Heart left ventricle (tissue), 16 donors: ENCODE data around the gene TAB2. TPM values are rescaled to one million over a fixed set of nuclear protein-coding genes. Genes with fewer than 3 reads are reported as not detected.
"Not testable (repeated sequence)": the region's sequence is repeated elsewhere in the genome, so short reads cannot be mapped to it uniquely, and the experiment has no call there.

Source experiments
- ATAC-seq, 4 donors: fragments of 200-7000 bp; cut with Tn5 transposase; one replicate each; pipeline ENCODE4 v1.9.1; 2020 to 2022; ENCODE audit warnings: moderate library complexity in 4 of 4, mild to moderate bottlenecking in 3 of 4, moderate number of reproducible peaks in 1 of 4
- DNase-seq, 5 donors: peaks; one replicate each; pipeline ENCODE4 v3.0.0-alpha.2; 2020
- H3K27ac ChIP-seq, 12 donors: fragments of 200-600 bp; sonication (generic) in 4 of 12; one replicate each; pipeline versions ENCODE4 v1.5.0 to v1.8.0; 2016 to 2022; ENCODE audit warnings: mild to moderate bottlenecking in 2 of 12
- H3K27me3 ChIP-seq, 9 donors: fragments of 200-600 bp; sonication (generic) in 2 of 9; one replicate each; pipeline versions ENCODE4 v1.5.1 to v1.8.0; 2016 to 2022; ENCODE audit warnings: mild to moderate bottlenecking in 3 of 9
- H3K36me3 ChIP-seq, 9 donors: fragments of 200-600 bp; sonication (generic) in 2 of 9; one replicate each; pipeline versions ENCODE4 v1.5.0 to v1.8.0; 2018 to 2022; ENCODE audit warnings: mild to moderate bottlenecking in 2 of 9
- H3K4me1 ChIP-seq, 12 donors: fragments of 200-600 bp; sonication (generic) in 4 of 12; one replicate each; pipeline versions ENCODE4 v1.5.0 to v1.8.0; 2016 to 2022; ENCODE audit warnings: mild to moderate bottlenecking in 3 of 12
- H3K4me3 ChIP-seq, 12 donors: fragments of 200-600 bp; sonication (generic) in 4 of 12; one replicate each; pipeline versions ENCODE4 v1.5.0 to v1.8.0; 2017 to 2022; ENCODE audit warnings: mild to moderate bottlenecking in 9 of 12, moderate library complexity in 4 of 12
- H3K9me3 ChIP-seq, 12 donors: fragments of 200-600 bp; sonication (generic) in 4 of 12; one replicate each; pipeline versions ENCODE4 v1.5.0 to v1.8.0; 2016 to 2022; ENCODE audit warnings: mild to moderate bottlenecking in 1 of 12
- CTCF ChIP-seq, 12 donors: fragments of 200-600 bp; sonication (generic) in 4 of 12; IDR thresholded peaks; one replicate each; pipeline versions ENCODE4 v1.5.0 to v1.8.0; 2018 to 2022; ENCODE audit warnings: antibody characterized with exemption in 12 of 12, mild to moderate bottlenecking in 5 of 12
- POLR2A ChIP-seq, 2 donors: fragments of 450-650 bp; IDR thresholded peaks; one replicate each; pipeline ENCODE4 v1.6.1; 2017; ENCODE audit warnings: antibody characterized with exemption in 2 of 2, mild to moderate bottlenecking in 2 of 2, moderate library complexity in 2 of 2
- WGBS, 4 donors: extraction: QIAGEN DNeasy Blood & Tissue Kit in 2 of 4; methylation state at CpG; one replicate each; pipeline versions ENCODE4 v1.1.5 to v1.1.7; 2013 to 2018; 5-methylcytosine and 5-hydroxymethylcytosine counted together
- intact Hi-C, 10 donors: fragments of 100-400 bp; cut with DNase I; formaldehyde crosslinking; loops; one replicate each; pipeline versions ENCODE4 v1.11.1 to v1.14.2; 2022
- polyA plus RNA-seq, 2 donors: library from polyadenylated mRNA; stranded (reverse); fragments of 200-250 nt; gene quantifications; one replicate each; pipeline ENCODE4 v1.2.3, GENCODE V29; 2013
- total RNA-seq, 9 donors: library from RNA; depleted of rRNA in 2 of 9; stranded (reverse); fragments of >200 nt in 2 of 9; fragmentation: NEBNext Ultra II Directional in 3 of 9; extraction: Animal tissue kit (Norgen Biotek cat#: 25700) in 3 of 9; gene quantifications; one replicate each; pipeline versions ENCODE4 v1.1.0 to v1.2.4, GENCODE V29; 2016 to 2023
- donor health status: ischemic (EF 13 %, LVEDD 7.1; RV severe dilation, severe dysfunction).
- donor health status: healthy with polysubstance abuse.
- donor health status: DM: no; HTN: yes; CAD: no.
- donor health status: DM: no; HTN: no; CAD: no.
- donor health status: ischemic (EF 25% LVEDD 6.9; RV normal size, moderate dysfunction).
- donor health status: ischemic (EF 25% LVEDD 5.7; RV mildly dilated, moderate dysfunction).
- donor health status: healthy.
- donor health status: DM: yes; HTN: yes; CAD: no.
- donor health status: ischemic (EF 35%, LVEDD 5.7; RV mildly dilated, moderate dysfunction).
- donor health status: nonischemic (EF 11% LVEDD 7.7; RV severe dilation, severe dysfunction).
- donor health status: DM: yes; HTN: yes; CAD: no.
- donor health status: PGD.
- donor health status: ischemic (EF 29% LVEDD 5.4; RV normal size, mild dysfunction).
- donor health status: nonischemic (EF 23%, LVEDD 6.1; RV moderate dilation, normal function).

The TAB2 gene
- total and polyA plus RNA-seq, 11 donors: 19.1 to 95.5 (median 53.7) TPM

GRCh38 chr6:149441740-149442139 lies 124.2 kb downstream of the TAB2 start:
- Histone ChIP-seq H3K27ac (no peak overlapping the region), H3K4me3 (no peak overlapping the region), H3K27me3 (peaks cover 0 to 12% (median 0%) of the 10 kb centered on the region in 9 donors), H3K9me3 (no peaks in the 10 kb centered on the region), H3K36me3 (no peaks in the 10 kb centered on the region), H3K4me1 (no peaks in the 10 kb centered on the region)
- 91 to 97% (median 94%) methylated on average over 7 to 9 of the region's 9 CpGs for WGBS, 4 donors
- no peak for DNase-seq
- TF ChIP-seq CTCF (IDR thresholded peaks at IDR 0.05) (no peak), POLR2A (IDR thresholded peaks at IDR 0.05) (no peak)
- intact Hi-C loops: no loop called here
- ATAC-seq: peak in 1 of 4 donors; percentile 9

DNA sequence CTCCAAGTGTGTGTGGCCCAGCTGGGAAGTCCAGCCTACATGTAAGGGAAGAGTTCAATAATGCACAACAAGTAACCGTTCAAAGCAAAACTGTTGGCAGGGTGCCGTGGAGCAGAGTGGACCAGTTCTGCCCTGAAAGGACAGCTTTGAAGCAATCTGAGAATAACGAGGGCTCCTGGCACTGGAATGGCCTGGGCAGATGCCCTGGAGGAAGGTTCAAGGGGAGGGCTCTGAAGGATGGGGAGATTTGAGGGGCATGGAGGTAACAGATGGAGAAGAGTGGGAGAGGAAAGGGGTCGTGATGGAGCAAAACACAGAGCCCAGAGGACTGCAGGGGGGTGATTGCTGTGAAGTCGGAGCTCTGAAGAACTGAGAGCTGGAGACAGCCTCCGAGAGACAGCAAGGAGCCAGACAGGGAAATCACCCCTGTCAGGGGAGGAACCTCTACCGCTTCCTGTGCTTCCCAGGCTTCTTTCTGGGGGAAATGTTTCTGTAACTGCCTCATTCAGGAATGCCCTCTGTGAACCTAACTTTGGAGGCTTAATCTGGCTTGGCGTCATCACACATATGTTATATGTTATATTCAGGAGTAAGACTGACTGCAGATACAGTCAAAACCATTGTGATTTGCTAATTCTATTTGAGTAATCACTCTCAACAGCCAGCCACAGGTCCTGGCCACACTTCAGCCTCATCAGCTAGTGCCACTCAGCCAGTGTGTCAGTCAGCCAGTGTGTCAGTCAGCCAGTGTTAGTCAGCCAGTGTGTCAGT lies 126.1 kb downstream of the TAB2 start:
- no peak for DNase-seq
- intact Hi-C loops: no loop called here

GRCh38 chr6:149444360-149445094 lies 127.0 kb downstream of the TAB2 start:
- H3K36me3 ChIP-seq, ATAC-seq, DNase-seq, intact Hi-C loops, H3K4me1 ChIP-seq, H3K27ac ChIP-seq, H3K9me3 ChIP-seq, H3K4me3 ChIP-seq: not testable (repeated sequence)
- H3K27me3 ChIP-seq: peaks cover 0 to 32% (median 8%) of the 10 kb centered on the region in 9 donors
- WGBS, 4 donors: 65 to 93% (median 82%) methylated on average over 3 of the region's 3 CpGs

More for the DNA sequence above, 126.1 kb downstream of the TAB2 start:
- Histone ChIP-seq H3K27me3 (peaks cover 0 to 26% (median 8%) of the 10 kb centered on the region in 9 donors), H3K27ac (no peak overlapping the region), H3K4me3 (no peak overlapping the region), H3K4me1 (no peaks in the 10 kb centered on the region), H3K36me3 (no peaks in the 10 kb centered on the region), H3K9me3 (no peaks in the 10 kb centered on the region)
- ATAC-seq: no peak
- no peak for TF ChIP-seq CTCF (IDR thresholded peaks at IDR 0.05)
- no peak for TF ChIP-seq POLR2A (IDR thresholded peaks at IDR 0.05)
- WGBS, 4 donors: 48 to 60% (median 55%) methylated on average over 8 of the region's 8 CpGs

DNA sequence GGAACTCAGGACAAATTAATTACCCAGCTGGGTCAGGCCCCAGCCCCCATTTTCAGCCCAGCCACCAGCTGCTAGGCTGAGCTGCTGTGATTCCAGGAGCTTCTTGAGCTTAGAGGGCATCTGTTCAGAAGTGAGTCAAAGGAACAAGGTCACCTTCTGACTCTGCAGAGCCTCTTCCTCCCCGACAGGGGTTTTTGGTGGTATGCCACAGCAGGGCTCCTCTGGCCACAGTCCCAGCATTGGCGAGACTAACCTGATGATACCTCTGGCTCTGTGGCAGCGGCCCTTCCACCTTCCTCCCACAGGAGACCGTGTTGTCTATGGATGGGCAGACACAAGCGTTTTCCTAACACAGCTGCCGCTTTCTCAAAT lies 127.6 kb downstream of the TAB2 start:
- Histone ChIP-seq H3K27ac (no peak overlapping the region), H3K4me1 (peaks cover 0 to 2% (median 0%) of the 10 kb centered on the region in 12 donors), H3K27me3 (peaks cover 0 to 32% (median 10%) of the 10 kb centered on the region in 9 donors), H3K4me3 (no peak overlapping the region), H3K36me3 (no peaks in the 10 kb centered on the region), H3K9me3 (no peaks in the 10 kb centered on the region)
- DNase-seq (no peak), ATAC-seq (peak in 3 of 4 donors; percentile 34 to 45 (median 35))
- TF ChIP-seq POLR2A (IDR thresholded peaks at IDR 0.05): no peak
- TF ChIP-seq CTCF (IDR thresholded peaks at IDR 0.05): no peak
- intact Hi-C loops: no loop called here
- WGBS, 4 donors: 65 to 100% (median 80%) methylated on average over 1 to 6 of the region's 6 CpGs
